ENCODE results near the gene TSPAN31. TPM values are rescaled to one million over a fixed set of nuclear protein-coding genes. Genes with fewer than 3 reads are reported as not detected.

Gene TSPAN31
- total RNA-seq, 1 donor = 7.9 TPM

- Histone ChIP-seq H3K9me3 (ENCODE audit: low read depth, low read length) (no peaks in the 10 kb centered on the region), H3K4me3 (ENCODE audit: low read length) (no peak overlapping the region), H3K4me1 (ENCODE audit: insufficient read depth, low read length) (no peaks in the 10 kb centered on the region), H3K27me3 (ENCODE audit: insufficient read depth, low read length) (no peaks in the 10 kb centered on the region)
Observed at GRCh38 chr12:57727758-57728395, 17.0 kb upstream of the TSPAN31 start.

GRCh38 chr12:57729321-57729844 is 15.5 kb upstream of the TSPAN31 start:
- Histone ChIP-seq H3K9me3 (ENCODE audit: low read depth, low read length) (no peaks in the 10 kb centered on the region), H3K4me1 (ENCODE audit: insufficient read depth, low read length) (no peaks in the 10 kb centered on the region), H3K4me3 (ENCODE audit: low read length) (no peak overlapping the region), H3K27me3 (ENCODE audit: insufficient read depth, low read length) (no peaks in the 10 kb centered on the region)

GRCh38 chr12:57730336-57731067 is 14.3 kb upstream of the TSPAN31 start:
- Histone ChIP-seq H3K27me3 (ENCODE audit: insufficient read depth, low read length) (no peaks in the 10 kb centered on the region), H3K9me3 (ENCODE audit: low read depth, low read length) (no peaks in the 10 kb centered on the region), H3K4me1 (ENCODE audit: insufficient read depth, low read length) (no peaks in the 10 kb centered on the region), H3K4me3 (ENCODE audit: low read length) (no peak overlapping the region)

DNA sequence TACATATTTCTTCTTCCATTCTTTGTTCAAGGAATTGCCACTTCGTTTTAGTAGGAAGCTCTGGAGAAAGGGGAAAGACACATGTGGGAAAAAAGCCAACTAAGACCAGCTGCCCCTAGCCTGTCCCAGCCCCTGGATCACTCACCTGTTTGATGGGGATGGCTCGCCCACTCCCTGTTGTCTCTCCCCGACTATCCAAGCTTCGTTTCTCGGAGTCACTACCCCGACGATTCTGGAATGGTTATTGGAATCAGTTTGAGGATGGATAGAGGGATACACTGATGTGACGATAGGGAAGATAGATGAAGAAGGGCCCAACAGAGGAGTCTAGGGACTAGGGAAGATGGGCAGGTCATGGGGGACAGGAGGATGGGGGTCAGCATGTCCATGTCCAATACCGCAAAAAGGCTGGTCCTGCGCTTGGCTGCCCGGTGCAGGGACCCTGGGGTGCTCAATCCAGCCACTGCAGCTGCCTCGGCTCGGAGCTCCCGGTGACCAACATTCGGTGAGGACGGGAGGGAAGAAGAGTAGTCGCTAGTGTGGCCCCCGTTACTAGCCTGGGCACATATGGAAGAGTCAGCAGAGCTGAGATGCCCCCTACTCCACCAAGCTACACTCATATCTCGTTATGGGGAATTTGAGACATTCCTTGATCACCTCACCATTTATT is 13.3 kb upstream of the TSPAN31 start:
- Histone ChIP-seq H3K4me1 (ENCODE audit: insufficient read depth, low read length) (no peaks in the 10 kb centered on the region), H3K9me3 (ENCODE audit: low read depth, low read length) (no peaks in the 10 kb centered on the region), H3K27me3 (ENCODE audit: insufficient read depth, low read length) (no peaks in the 10 kb centered on the region), H3K4me3 (ENCODE audit: low read length) (no peak overlapping the region)

DNA sequence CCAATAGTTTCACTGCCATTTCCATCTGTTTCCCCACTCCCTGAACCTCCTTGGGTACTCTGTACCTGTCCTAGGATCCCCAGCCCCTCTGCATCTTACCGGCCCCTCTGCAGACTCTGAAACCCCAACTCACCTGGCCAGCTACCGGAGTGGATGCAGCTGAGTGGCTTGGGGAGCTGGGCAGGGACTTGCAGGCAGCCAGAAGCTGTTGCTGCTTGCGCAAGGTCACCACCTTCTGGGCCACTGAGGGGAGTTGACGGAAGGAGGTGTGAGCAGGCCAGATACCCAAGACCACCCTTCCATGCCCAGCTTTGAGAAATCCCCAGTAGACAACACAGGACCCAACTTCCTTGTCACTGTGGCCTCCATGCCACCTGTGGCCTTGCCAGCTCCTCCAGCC is 12.6 kb upstream of the TSPAN31 start:
- Histone ChIP-seq H3K4me1 (ENCODE audit: insufficient read depth, low read length) (no peaks in the 10 kb centered on the region), H3K4me3 (ENCODE audit: low read length) (no peak overlapping the region), H3K9me3 (ENCODE audit: low read depth, low read length) (no peaks in the 10 kb centered on the region), H3K27me3 (ENCODE audit: insufficient read depth, low read length) (no peaks in the 10 kb centered on the region)

DNA sequence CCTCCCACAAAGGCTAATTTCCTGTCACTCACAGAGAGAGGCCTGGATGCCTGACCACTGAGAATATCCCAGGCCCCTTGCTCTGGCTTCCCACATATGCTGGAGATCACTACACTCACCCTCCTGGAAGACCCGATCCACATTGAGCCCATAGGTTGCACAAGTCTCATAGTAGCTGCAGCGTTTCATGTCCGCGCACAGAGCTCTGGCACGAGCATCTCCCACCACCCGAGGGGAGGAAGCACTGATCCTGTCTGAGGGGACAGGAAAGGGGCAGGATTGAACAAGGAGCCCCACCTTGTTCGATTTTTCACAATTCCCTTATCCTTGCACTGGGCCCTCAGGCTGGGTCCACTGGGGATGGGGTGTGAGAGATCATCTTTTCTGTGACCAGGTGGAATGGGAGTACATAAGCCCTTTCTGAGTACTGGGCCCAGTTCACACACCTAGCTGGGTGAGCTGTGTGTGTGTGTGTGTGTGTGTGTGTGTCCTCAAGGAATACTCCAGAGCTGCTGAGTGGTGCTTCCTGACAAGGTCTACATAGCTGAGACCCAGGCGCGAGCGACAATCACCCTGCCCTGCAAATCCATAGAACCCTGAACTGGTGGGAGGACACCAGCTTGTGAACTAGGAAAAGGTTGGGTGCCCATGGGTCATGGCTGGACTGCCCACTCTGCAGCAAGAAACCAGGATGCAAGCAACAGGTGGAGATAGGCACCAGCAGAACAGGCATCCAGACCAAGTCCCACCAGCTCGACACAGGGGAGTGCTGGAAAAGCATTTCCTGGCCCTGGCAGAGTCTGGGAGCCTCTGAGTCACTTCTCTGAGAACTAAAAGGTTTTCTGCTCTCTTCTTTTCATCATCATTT is 11.9 kb upstream of the TSPAN31 start:
- Histone ChIP-seq H3K9me3 (ENCODE audit: low read depth, low read length) (no peaks in the 10 kb centered on the region), H3K4me1 (ENCODE audit: insufficient read depth, low read length) (no peaks in the 10 kb centered on the region), H3K4me3 (ENCODE audit: low read length) (no peak overlapping the region), H3K27me3 (ENCODE audit: insufficient read depth, low read length) (no peaks in the 10 kb centered on the region)

DNA sequence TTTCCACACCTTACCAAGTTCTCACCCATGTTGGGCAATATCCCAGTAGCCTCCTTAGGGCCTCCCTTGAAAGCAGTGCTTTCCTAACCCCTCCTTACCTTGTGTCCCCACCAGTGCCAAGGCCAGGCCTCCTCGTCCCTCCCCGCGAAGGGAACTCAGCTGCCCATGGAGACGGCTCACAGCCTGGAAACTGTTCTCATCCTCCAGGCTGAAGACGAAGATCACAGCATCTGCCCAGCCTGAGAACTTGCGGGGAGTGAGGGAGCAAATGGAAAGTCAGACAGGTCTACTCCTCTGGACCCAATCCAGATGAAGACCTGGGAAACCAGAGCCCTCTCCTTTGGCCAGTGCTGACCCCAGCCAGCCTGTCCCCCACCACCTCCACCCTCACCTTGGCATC is 10.9 kb upstream of the TSPAN31 start:
- Histone ChIP-seq H3K9me3 (ENCODE audit: low read depth, low read length) (no peaks in the 10 kb centered on the region), H3K4me3 (ENCODE audit: low read length) (no peak overlapping the region), H3K4me1 (ENCODE audit: insufficient read depth, low read length) (peaks cover under 1% of the 10 kb centered on the region), H3K27me3 (ENCODE audit: insufficient read depth, low read length) (no peaks in the 10 kb centered on the region)

DNA sequence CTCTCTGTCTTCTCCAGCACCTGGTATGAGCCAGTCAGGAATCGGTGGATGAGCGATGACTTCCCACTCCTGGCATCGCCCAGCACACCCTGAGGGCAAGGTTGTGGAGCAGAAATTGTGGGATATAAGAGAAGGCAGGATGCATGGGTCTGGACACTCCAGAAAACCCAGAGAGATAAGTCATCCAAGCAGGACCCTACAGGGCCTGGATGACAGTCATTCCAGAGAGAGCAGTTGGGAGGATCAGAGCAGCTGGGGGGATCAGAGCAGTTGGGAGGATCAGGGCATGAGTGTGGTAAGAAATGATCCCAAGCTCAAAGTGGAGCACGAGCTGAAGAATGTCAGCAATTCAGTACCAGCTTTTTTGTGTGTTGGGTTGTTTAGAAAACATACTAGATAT is 10.2 kb upstream of the TSPAN31 start:
- H3K4me1 ChIP-seq (ENCODE audit: insufficient read depth, low read length) = peaks cover 7% of the 10 kb centered on the region
- no peaks in the 10 kb centered on the region for H3K9me3 ChIP-seq (ENCODE audit: low read depth, low read length)
- no peaks in the 10 kb centered on the region for H3K27me3 ChIP-seq (ENCODE audit: insufficient read depth, low read length)
- no peak overlapping the region for H3K4me3 ChIP-seq (ENCODE audit: low read length)

- no peak overlapping the region for H3K4me3 ChIP-seq (ENCODE audit: low read length)
- H3K27me3 ChIP-seq (ENCODE audit: insufficient read depth, low read length) = no peaks in the 10 kb centered on the region
- H3K9me3 ChIP-seq (ENCODE audit: low read depth, low read length) = no peaks in the 10 kb centered on the region
- H3K4me1 ChIP-seq (ENCODE audit: insufficient read depth, low read length) = peaks cover 15% of the 10 kb centered on the region
Observed at GRCh38 chr12:57735198-57735855, 9.5 kb upstream of the TSPAN31 start.

GRCh38 chr12:57735952-57736740 is 8.7 kb upstream of the TSPAN31 start:
- Histone ChIP-seq H3K27me3 (ENCODE audit: insufficient read depth, low read length) (no peaks in the 10 kb centered on the region), H3K4me1 (ENCODE audit: insufficient read depth, low read length) (peaks cover 23% of the 10 kb centered on the region), H3K4me3 (ENCODE audit: low read length) (no peak overlapping the region), H3K9me3 (ENCODE audit: low read depth, low read length) (no peaks in the 10 kb centered on the region)

DNA sequence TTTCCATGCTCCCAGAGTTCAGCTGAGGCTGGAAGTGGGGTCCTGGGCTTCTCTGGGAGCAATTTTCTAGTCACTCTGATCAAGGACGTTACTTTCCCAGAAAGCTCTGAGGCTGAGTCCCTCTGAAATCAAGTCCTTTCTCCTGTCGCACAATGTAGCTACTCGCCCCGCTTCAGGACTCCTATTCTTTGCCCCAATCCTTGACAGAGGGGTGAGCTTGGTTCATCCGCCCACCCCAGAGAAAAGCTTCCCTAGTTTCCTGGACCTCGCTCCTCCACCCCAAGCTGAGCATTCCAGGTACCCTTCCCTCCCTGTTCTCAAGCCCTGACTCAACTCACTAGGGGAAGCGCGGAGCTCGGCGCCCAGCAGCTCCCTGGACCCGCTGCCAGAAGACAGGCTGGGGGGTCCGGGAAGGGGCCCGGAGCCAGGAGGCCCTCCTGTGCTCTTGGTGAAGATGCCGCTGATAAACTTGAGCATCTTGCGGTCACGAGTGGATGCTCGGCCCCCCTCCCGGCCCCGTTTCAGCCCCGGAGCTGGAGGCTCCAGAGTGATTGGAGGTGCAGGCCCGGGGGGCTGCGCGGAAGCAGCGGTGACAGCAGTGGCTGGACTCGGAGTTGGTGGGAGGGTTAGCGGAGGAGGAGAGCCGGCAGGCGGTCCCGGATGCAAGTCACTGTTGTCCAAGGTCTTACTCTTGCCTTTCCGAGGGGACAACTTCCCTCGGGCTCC is 7.9 kb upstream of the TSPAN31 start:
- H3K4me1 ChIP-seq (ENCODE audit: insufficient read depth, low read length) = peaks cover 30% of the 10 kb centered on the region
- no peaks in the 10 kb centered on the region for H3K27me3 ChIP-seq (ENCODE audit: insufficient read depth, low read length)
- no peak overlapping the region for H3K4me3 ChIP-seq (ENCODE audit: low read length)
- H3K9me3 ChIP-seq (ENCODE audit: low read depth, low read length) = no peaks in the 10 kb centered on the region

- Histone ChIP-seq H3K27me3 (ENCODE audit: insufficient read depth, low read length) (no peaks in the 10 kb centered on the region), H3K4me1 (ENCODE audit: insufficient read depth, low read length) (peaks cover 38% of the 10 kb centered on the region), H3K4me3 (ENCODE audit: low read length) (no peak overlapping the region), H3K9me3 (ENCODE audit: low read depth, low read length) (no peaks in the 10 kb centered on the region)
Observed at GRCh38 chr12:57737467-57738460, 7.1 kb upstream of the TSPAN31 start.

Data from mononuclear cell (primary cell).